ENCODE measurements around the gene PDE7B. TPM values are rescaled to one million over a fixed set of nuclear protein-coding genes. Genes with fewer than 3 reads are reported as not detected.

The PDE7B gene
- total and polyA plus RNA-seq, 2 of the 8 experiments (the other 6 are each of a cell fraction or from before 2014, with no cell fraction given) = not detected

- no peak for TF ChIP-seq USF2 (IDR thresholded peaks at IDR 0.05; ENCODE audit: low read length)
- no peak for TF ChIP-seq CBX5 (IDR thresholded peaks at IDR 0.05; ENCODE audit: low read depth, low read length)
- Histone ChIP-seq H3K4me2 (ENCODE audit: insufficient read depth in 1 of 2, low read depth in 2 of 2, low read length in 2 of 2) (no peak overlapping the region), H3K4me3 (ENCODE audit: extremely low read depth in 1 of 4, insufficient read depth in 2 of 4, low read depth in 3 of 4, low read length in 4 of 4) (no peak overlapping the region), H4K20me1 (replicated peaks in 1 of 2; ENCODE audit: control insufficient read depth in 1 of 2, insufficient read depth in 2 of 2, low read length in 2 of 2) (no peaks in the 10 kb centered on the region), H2AK5ac (ENCODE audit: low read depth, low read length) (no peak overlapping the region), H3K18ac (ENCODE audit: extremely low read depth, low read length) (no peak overlapping the region), H3K27ac (ENCODE audit: low read depth, low read length) (no peak overlapping the region), H2BK15ac (ENCODE audit: low read length) (no peak overlapping the region), H2BK120ac (replicated peaks; ENCODE audit: low read depth, low read length) (no peak overlapping the region), H4K8ac (ENCODE audit: extremely low read depth, insufficient read depth, low read length) (no peak overlapping the region), H4K91ac (replicated peaks; ENCODE audit: insufficient read length, low read length) (no peak overlapping the region), H2BK12ac (ENCODE audit: low read depth, low read length) (no peak overlapping the region), H2BK20ac (ENCODE audit: low read length) (no peak overlapping the region), H3K14ac (ENCODE audit: insufficient read length) (no peak overlapping the region), H3K9ac (replicated peaks in 1 of 4; ENCODE audit: extremely low read depth in 1 of 4, low read depth in 3 of 4, low read length in 3 of 4) (no peak overlapping the region), H3K79me2 (ENCODE audit: control insufficient read depth in 1 of 2, insufficient read depth in 2 of 2, low read length in 2 of 2) (no peaks in the 10 kb centered on the region), H3K79me1 (ENCODE audit: low read depth, low read length) (no peaks in the 10 kb centered on the region), H3K4ac (replicated peaks; ENCODE audit: insufficient read length, low read depth, low read length) (no peak overlapping the region), H3K23me2 (ENCODE audit: low read depth, low read length) (no peaks in the 10 kb centered on the region), H3K36me3 (ENCODE audit: control insufficient read depth in 2 of 4, insufficient read depth in 4 of 4, low read length in 3 of 4) (no peaks in the 10 kb centered on the region; a peak in 2 of 8 replicates), H3K56ac (replicated peaks; ENCODE audit: insufficient read length, low read depth, low read length) (no peak overlapping the region), H4K5ac (ENCODE audit: insufficient read length, low read depth, low read length) (no peak overlapping the region), H2BK5ac (ENCODE audit: low read depth, low read length) (no peak overlapping the region), H3K4me1 (replicated peaks in 1 of 4; ENCODE audit: control insufficient read depth in 3 of 4, insufficient read depth in 4 of 4, low read length in 3 of 4) (no peaks in the 10 kb centered on the region), H3K27me3 (replicated peaks in 1 of 4; ENCODE audit: control insufficient read depth in 3 of 4, extremely low read depth in 1 of 4, insufficient read depth in 3 of 4, low read length in 3 of 4) (no peaks in the 10 kb centered on the region), H3K9me3 (ENCODE audit: insufficient read depth in 2 of 2, low read depth in 1 of 2, low read length in 1 of 2) (no peaks in the 10 kb centered on the region), H2AFZ (ENCODE audit: low read length) (no peak overlapping the region), H3K23ac (ENCODE audit: insufficient read length) (no peak overlapping the region)
- no peak for FAIRE-seq
- DNase-seq (ENCODE audit: low read depth in 1 of 2, low spot score in 2 of 2) = no peak
- POLR2A ChIA-PET (ENCODE audit: partially characterized antibody) = interaction anchor here (2.3 kb wide), 1 partner anchor 63 kb away, joined by 11 read pairs; the partner anchor contains the start of gene BCLAF1
- CTCF ChIA-PET (ENCODE audit: partially characterized antibody) = interaction anchor here (0.6 to 3.8 kb wide), 80 partner anchors 9 to 1480 kb away, joined by 3 to 32 read pairs (median 4); no protein-coding TSS in a partner anchor
- WGBS, 2 experiments (ENCODE audit: extremely low coverage in 1 of 2, insufficient coverage in 1 of 2, insufficient read length in 1 of 2, insufficient replicate concordance in 2 of 2, low coverage in 1 of 2, low lambda C conversion rate in 2 of 2, missing lambda C conversion rate in 1 of 2) = 94% methylated on average over 4 of the region's 4 CpGs; no CpG with 5 or more reads in 1 of the 2 experiments
Observed at GRCh38 chr6:136226674-136227377, 375.3 kb downstream of the PDE7B start.

Data from H1 (cell line).